K562 (cell line): ENCODE data around the gene PGLYRP1. TPM values are rescaled to one million over a fixed set of nuclear protein-coding genes. Genes with fewer than 3 reads are reported as not detected.
A peak's percentile ranks its signal among the peaks of the same experiment; 100 is the strongest.

Experiments used
- ATAC-seq: fragments of 200-7000 bp; cut with Tn5 transposase; 3 replicates; pipeline ENCODE4 v1.9.1; 2020; ENCODE audit warnings: moderate library complexity
- BruUV-seq: library from RNA; stranded (reverse); fragments of 400-500 nt; replicated peaks from 2 replicates; lab custom pipeline; 2021; lab: Mats Ljungman, UMichigan
- CTCF ChIA-PET: fragments of 300-600 bp; formaldehyde crosslinking; extraction: SDS; loops from one replicate; lab custom pipeline; 2021; ENCODE audit warnings: low intra/inter-chr PET ratio; lab: Yijun Ruan, JAX
- POLR2A ChIA-PET: fragments of 300-600, 350-650 bp; sonication (Branson Sonifier 250); formaldehyde crosslinking; extraction: SDS; loops from one replicate; lab custom pipeline; 2021; ENCODE audit warnings: antibody characterized with exemption, inconsistent platforms; lab: Yijun Ruan, JAX
- DNase-seq, 4 experiments: peaks; one replicate each; pipeline versions ENCODE4 v3.0.0 to v3.0.0-alpha.2; 2011 to 2018; ENCODE audit warnings: low spot score in 3 of 4, mixed read lengths in 3 of 4; ENCODE audit errors: extremely low read depth in 1 of 4
- FAIRE-seq: peaks from 2 replicates; lab custom pipeline; 2011; peaks lifted over from hg19 to GRCh38; lab: Jason Lieb, UNC
- H2AFZ ChIP-seq: 2 replicates; pipeline ENCODE4 v1.6.0; 2011; ENCODE audit warnings: low read depth, low read length, control low read depth, inconsistent platforms
- H3K27ac ChIP-seq: fragments of 200-600 bp; 3 replicates; pipeline ENCODE4 v1.8.0; 2011; ENCODE audit warnings: low read depth, mild to moderate bottlenecking, control low read depth, inconsistent platforms, low read length, moderate library complexity, mixed read lengths; ENCODE audit errors: extremely low read depth
- H3K27me3 ChIP-seq, 2 experiments: fragments of 300-600 bp in 1 of 2; 2 replicates in 1 of 2; 3 replicates in 1 of 2; pipeline versions ENCODE4 v1.6.0 to v1.8.0; 2011; ENCODE audit warnings: inconsistent platforms in 2 of 2, low read length in 2 of 2, mild to moderate bottlenecking in 1 of 2, mixed read lengths in 1 of 2, moderate library complexity in 1 of 2; ENCODE audit not compliant: control insufficient read depth in 2 of 2, insufficient read depth in 2 of 2
- H3K36me3 ChIP-seq: fragments of 300-600 bp; 3 replicates; pipeline ENCODE4 v1.8.0; 2011; ENCODE audit warnings: mild to moderate bottlenecking, low read length, inconsistent platforms; ENCODE audit not compliant: control insufficient read depth, insufficient read depth
- H3K4me1 ChIP-seq, 2 experiments: fragments of 200-600 bp in 1 of 2; replicated peaks in 1 of 2; 2 replicates in 1 of 2; 3 replicates in 1 of 2; pipeline versions ENCODE4 v1.5.1 to v1.8.0; 2011; ENCODE audit warnings: inconsistent platforms in 2 of 2, low read length in 2 of 2, mild to moderate bottlenecking in 1 of 2, mixed read lengths in 1 of 2, moderate library complexity in 1 of 2; ENCODE audit not compliant: control insufficient read depth in 2 of 2, insufficient read depth in 2 of 2
- H3K4me2 ChIP-seq: 2 replicates; pipeline ENCODE4 v1.6.1; 2011; ENCODE audit warnings: low read length, control low read depth, inconsistent platforms, mixed read lengths; ENCODE audit not compliant: insufficient read depth
- H3K4me3 ChIP-seq: fragments of 200-600 bp; sonication (generic), shearing (Covaris generic); 2 replicates; pipeline ENCODE4 v1.5.1; 2016; ENCODE audit warnings: control low read depth, inconsistent platforms
- H3K79me2 ChIP-seq: fragments of 200-600 bp; 3 replicates; pipeline ENCODE4 v1.8.0; 2011; ENCODE audit warnings: low read length, inconsistent platforms; ENCODE audit not compliant: control insufficient read depth, insufficient read depth
- H3K9ac ChIP-seq, 2 experiments: 2 replicates each; pipeline versions ENCODE4 v1.6.0 to v1.6.1; 2011; ENCODE audit warnings: low read depth in 2 of 2, low read length in 2 of 2, control low read depth in 1 of 2, inconsistent platforms in 1 of 2, mild to moderate bottlenecking in 1 of 2, mixed read lengths in 1 of 2; ENCODE audit not compliant: insufficient read depth in 1 of 2
- H3K9me1 ChIP-seq: one replicate; pipeline ENCODE4 v1.6.0; 2011; ENCODE audit warnings: inconsistent platforms, mild to moderate bottlenecking, low read length, moderate library complexity; ENCODE audit not compliant: control insufficient read depth, insufficient read depth
- H3K9me3 ChIP-seq: replicated peaks from 2 replicates; pipeline ENCODE4 v1.5.1; 2011; ENCODE audit warnings: low read depth, low read length, inconsistent platforms; ENCODE audit not compliant: control insufficient read depth, insufficient read depth
- H4K20me1 ChIP-seq: replicated peaks from 2 replicates; pipeline ENCODE4 v1.6.1; 2011; ENCODE audit warnings: low read length, inconsistent platforms, mixed read lengths; ENCODE audit not compliant: control insufficient read depth, insufficient read depth
- BHLHE40 ChIP-seq: IDR thresholded peaks from 2 replicates; pipeline ENCODE4 v1.6.1; 2011; ENCODE audit warnings: low read length, improper control_type of control experiment
- ESRRB ChIP-seq: fragments of 250-450 bp; sonication (Bioruptor Pico); IDR thresholded peaks from 2 replicates; pipeline ENCODE4 v1.5.0; 2020; ENCODE audit warnings: mild to moderate bottlenecking, moderate library complexity, borderline replicate concordance
- GATAD2B ChIP-seq: fragments of 450-650 bp; IDR thresholded peaks from 2 replicates; pipeline ENCODE4 v1.6.1; 2017; ENCODE audit warnings: mild to moderate bottlenecking, borderline replicate concordance
- GTF2F1 ChIP-seq: IDR thresholded peaks from 2 replicates; pipeline ENCODE4 v1.6.1; 2011; ENCODE audit warnings: low read depth, low read length, improper control_type of control experiment
- KHSRP ChIP-seq: fragments of 450-650 bp; IDR thresholded peaks from 2 replicates; pipeline ENCODE4 v1.6.1; 2017
- MCM5 ChIP-seq: fragments of 450-650 bp; IDR thresholded peaks from 2 replicates; pipeline ENCODE4 v1.6.1; 2016; ENCODE audit warnings: low read depth
- SAP30 ChIP-seq: fragments of 200-600 bp; sonication (generic); IDR thresholded peaks from 2 replicates; pipeline ENCODE4 v1.6.1; 2012; ENCODE audit warnings: borderline replicate concordance, low read depth, mild to moderate bottlenecking, moderate library complexity, low read length, control low read depth, inconsistent platforms; ENCODE audit not compliant: insufficient read depth, poor library complexity, severe bottlenecking
- SNRNP70 ChIP-seq: fragments of 200-400 bp; formaldehyde crosslinking; optimal IDR thresholded peaks from 2 replicates; pipeline ENCODE3; 2017; ENCODE audit warnings: low read depth, low read length
- TCF7L2 ChIP-seq: fragments of 150-350 bp; IDR thresholded peaks from 2 replicates; pipeline ENCODE4 v1.6.1; 2016; ENCODE audit warnings: low read depth, mild to moderate bottlenecking, low read length, moderate library complexity
- XRCC5 ChIP-seq: fragments of 200-400 bp; formaldehyde crosslinking; IDR thresholded peaks from 2 replicates; pipeline ENCODE4 v1.6.1; 2017; ENCODE audit warnings: low read depth, mild to moderate bottlenecking, low read length
- ZNF124 ChIP-seq: sonication (generic); formaldehyde crosslinking; IDR thresholded peaks from 2 replicates; pipeline ENCODE4 v1.8.1; 2022; ENCODE audit warnings: missing genetic modification reagents
- ZNF197 ChIP-seq: fragments of 200-800 bp; sonication (Bioruptor generic); IDR thresholded peaks from 2 replicates; pipeline ENCODE4 v1.6.1; 2016; ENCODE audit warnings: low read depth, missing genetic modification characterization, missing compliant biosample characterization
- ZNF263 ChIP-seq: sonication (generic); formaldehyde crosslinking; IDR thresholded peaks from 2 replicates; pipeline ENCODE4 v1.8.0; 2022; ENCODE audit warnings: mild to moderate bottlenecking, missing genetic modification reagents, borderline replicate concordance
- ZNF785 ChIP-seq: fragments of 250-450 bp; sonication (Bioruptor Pico); IDR thresholded peaks from 2 replicates; pipeline ENCODE4 v1.4.0; 2020; ENCODE audit warnings: mild to moderate bottlenecking
- WGBS: fragments of 100-300 bp; shearing (Covaris generic); methylation state at CpG from one replicate; pipeline ENCODE4 v1.1.6; 2016; ENCODE audit warnings: low coverage, mixed read lengths; ENCODE audit not compliant: insufficient coverage; ENCODE audit errors: missing lambda C conversion rate; 5-methylcytosine and 5-hydroxymethylcytosine counted together
- in situ Hi-C: fragments of 300-500 bp; cut with MboI; formaldehyde crosslinking; loops from 4 replicates; pipeline ENCODE4 v1.15.0; 2018; ENCODE audit warnings: inconsistent platforms, mixed read lengths
- intact Hi-C: fragments of 100-400 bp; cut with micrococcal nuclease; formaldehyde crosslinking; loops from 2 replicates; pipeline ENCODE4 v1.14.2; 2022
- polyA plus RNA-seq, 8 experiments: library from polyadenylated mRNA; depleted of rRNA in 4 of 8; stranded (reverse) in 5 of 8; unstranded in 3 of 8; fragments of >200 nt; fragmentation: Nextera tagmentation in 2 of 8; fragmentation: Illumina TruSeq in 1 of 8; extraction: Ambion mirVana in 2 of 8; extraction: Trizol in 1 of 8; gene quantifications; 2 replicates each; pipeline versions ENCODE4 v1.2.1 to v1.2.3, GENCODE V29; 2011 to 2014; ENCODE audit warnings: inconsistent platforms in 1 of 8, missing spikeins in 1 of 8
- total RNA-seq, 7 experiments: library from RNA; depleted of rRNA in 6 of 7; stranded (reverse); fragments of >200 nt in 6 of 7; fragmentation: Illumina TruSeq in 2 of 7; extraction: Trizol in 2 of 7; gene quantifications; 2 replicates each; pipeline versions ENCODE4 v1.2.1 to v1.2.3, GENCODE V29; 2011 to 2021; ENCODE audit warnings: low replicate concordance in 1 of 7
- TF ChIP-seq, protein P1 (sequence below): sonication (generic); IDR thresholded peaks from 2 replicates; pipeline ENCODE4 v1.6.1; 2016
- TF ChIP-seq, protein P2 (sequence below): sonication (generic); formaldehyde crosslinking; IDR thresholded peaks from 2 replicates; pipeline ENCODE4 v1.9.0; 2022; ENCODE audit warnings: mild to moderate bottlenecking, missing genetic modification reagents
- TF ChIP-seq, protein P3 (sequence below): IDR thresholded peaks from 3 replicates; pipeline ENCODE4 v1.6.1; 2011; ENCODE audit warnings: borderline replicate concordance, mild to moderate bottlenecking; ENCODE audit not compliant: insufficient read length, insufficient read depth
- TF ChIP-seq, protein P4 (sequence below): sonication (generic); formaldehyde crosslinking; IDR thresholded peaks from 2 replicates; pipeline ENCODE4 v1.9.0; 2022; ENCODE audit warnings: mild to moderate bottlenecking, missing genetic modification reagents
- TF ChIP-seq, protein P5 (sequence below): fragments of 250-450 bp; sonication (Bioruptor Pico); IDR thresholded peaks from 2 replicates; pipeline ENCODE4 v1.8.0; 2022; ENCODE audit warnings: moderate library complexity, mild to moderate bottlenecking, inconsistent platforms

Gene PGLYRP1
- total and polyA plus RNA-seq, 9 of the 15 experiments (the other 6 are each of a cell fraction or from before 2014, with no cell fraction given) = not detected

DNA sequence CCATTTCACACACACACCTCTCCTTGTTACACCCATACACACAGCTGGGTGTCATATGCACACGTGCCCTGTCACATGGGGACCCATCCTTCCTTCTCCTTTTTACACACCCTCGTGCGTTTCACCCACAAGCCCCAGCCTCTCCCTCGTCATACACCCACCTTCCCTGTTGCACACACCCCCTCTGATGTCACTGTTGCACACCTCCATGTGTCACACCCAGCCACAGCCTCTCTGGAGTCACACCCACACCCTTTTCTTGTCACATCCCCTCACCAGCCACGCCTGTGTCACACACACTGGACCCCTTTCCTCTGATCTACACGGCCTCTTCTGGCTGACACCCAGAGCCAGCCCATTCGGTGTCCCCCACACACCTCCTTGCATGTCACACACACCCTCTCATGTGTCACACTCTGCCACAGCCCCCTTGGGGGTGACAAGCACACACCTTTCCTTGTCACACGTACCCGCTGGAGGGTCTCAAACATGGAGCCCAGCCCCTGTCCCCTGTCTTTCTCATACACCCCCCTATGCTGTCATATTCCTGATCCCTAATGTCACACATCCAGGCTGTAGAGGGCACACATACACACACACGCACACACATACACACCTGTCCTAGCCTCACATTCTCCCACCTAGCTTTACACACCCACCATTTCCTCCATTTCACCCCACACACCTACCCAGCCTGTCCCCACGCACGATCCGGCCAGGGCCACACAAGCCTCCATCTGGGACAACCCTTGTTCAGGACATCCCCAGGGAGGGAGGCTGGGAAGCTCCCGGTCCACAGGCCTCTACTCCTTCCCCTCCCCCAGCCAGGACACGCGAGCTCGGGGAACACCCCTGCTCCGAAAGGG, 50.5 kb downstream of the PGLYRP1 start:
- ChIA-PET CTCF (no interaction called here), POLR2A (interaction anchor here (0.9 kb wide), 1 partner anchor 23 kb away, joined by 3 read pairs; the partner anchor contains the start of gene CCDC61)
- in situ Hi-C loops = no loop called here
- Histone ChIP-seq H3K9me1 (no peaks in the 10 kb centered on the region), H3K4me2 (no peak overlapping the region), H3K4me3 (no peak overlapping the region), H3K36me3 (no peaks in the 10 kb centered on the region), H3K79me2 (no peaks in the 10 kb centered on the region), H3K9me3 (no peaks in the 10 kb centered on the region), H3K27me3 (peaks cover 24 to 54% of the 10 kb centered on the region in 2 experiments), H3K4me1 (peaks cover 0 to 21% of the 10 kb centered on the region in 2 experiments; a peak in 2 of 5 replicates), H2AFZ (no peak overlapping the region), H4K20me1 (peaks cover 13% of the 10 kb centered on the region), H3K9ac (no peak overlapping the region), H3K27ac (no peak overlapping the region)
- ATAC-seq (no peak), DNase-seq (peak in 2 of 4 experiments; percentile 29 to 32), FAIRE-seq (no peak)
- intact Hi-C loops = no loop called here
- BruUV-seq = no TSS peak
- WGBS = 3% methylated on average over 17 of the region's 18 CpGs
- TF ChIP-seq ZNF124 (no peak), KHSRP (no peak), ZNF263 (CRISPR knock-in tag) (no peak), XRCC5 (no peak), SNRNP70 (no peak), SAP30 (no peak), ZNF197 (CRISPR knock-in tag) (no peak), MCM5 (no peak), GTF2F1 (no peak), BHLHE40 (no peak), TCF7L2 (no peak), ESRRB (CRISPR knock-in tag) (no peak), GATAD2B (no peak), ZNF785 (CRISPR knock-in tag) (no peak)
- TF ChIP-seq, protein P1, sequence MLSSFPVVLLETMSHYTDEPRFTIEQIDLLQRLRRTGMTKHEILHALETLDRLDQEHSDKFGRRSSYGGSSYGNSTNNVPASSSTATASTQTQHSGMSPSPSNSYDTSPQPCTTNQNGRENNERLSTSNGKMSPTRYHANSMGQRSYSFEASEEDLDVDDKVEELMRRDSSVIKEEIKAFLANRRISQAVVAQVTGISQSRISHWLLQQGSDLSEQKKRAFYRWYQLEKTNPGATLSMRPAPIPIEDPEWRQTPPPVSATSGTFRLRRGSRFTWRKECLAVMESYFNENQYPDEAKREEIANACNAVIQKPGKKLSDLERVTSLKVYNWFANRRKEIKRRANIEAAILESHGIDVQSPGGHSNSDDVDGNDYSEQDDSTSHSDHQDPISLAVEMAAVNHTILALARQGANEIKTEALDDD = no peak
- TF ChIP-seq, protein P2, sequence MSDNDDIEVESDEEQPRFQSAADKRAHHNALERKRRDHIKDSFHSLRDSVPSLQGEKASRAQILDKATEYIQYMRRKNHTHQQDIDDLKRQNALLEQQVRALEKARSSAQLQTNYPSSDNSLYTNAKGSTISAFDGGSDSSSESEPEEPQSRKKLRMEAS (CRISPR knock-in tag) = peak; percentile 31; the same call in 1 of the 2 replicates
- TF ChIP-seq, protein P3, sequence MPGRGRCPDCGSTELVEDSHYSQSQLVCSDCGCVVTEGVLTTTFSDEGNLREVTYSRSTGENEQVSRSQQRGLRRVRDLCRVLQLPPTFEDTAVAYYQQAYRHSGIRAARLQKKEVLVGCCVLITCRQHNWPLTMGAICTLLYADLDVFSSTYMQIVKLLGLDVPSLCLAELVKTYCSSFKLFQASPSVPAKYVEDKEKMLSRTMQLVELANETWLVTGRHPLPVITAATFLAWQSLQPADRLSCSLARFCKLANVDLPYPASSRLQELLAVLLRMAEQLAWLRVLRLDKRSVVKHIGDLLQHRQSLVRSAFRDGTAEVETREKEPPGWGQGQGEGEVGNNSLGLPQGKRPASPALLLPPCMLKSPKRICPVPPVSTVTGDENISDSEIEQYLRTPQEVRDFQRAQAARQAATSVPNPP = no peak
- TF ChIP-seq, protein P4, sequence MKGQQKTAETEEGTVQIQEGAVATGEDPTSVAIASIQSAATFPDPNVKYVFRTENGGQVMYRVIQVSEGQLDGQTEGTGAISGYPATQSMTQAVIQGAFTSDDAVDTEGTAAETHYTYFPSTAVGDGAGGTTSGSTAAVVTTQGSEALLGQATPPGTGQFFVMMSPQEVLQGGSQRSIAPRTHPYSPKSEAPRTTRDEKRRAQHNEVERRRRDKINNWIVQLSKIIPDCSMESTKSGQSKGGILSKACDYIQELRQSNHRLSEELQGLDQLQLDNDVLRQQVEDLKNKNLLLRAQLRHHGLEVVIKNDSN (CRISPR knock-in tag) = peak; percentile 75
- TF ChIP-seq, protein P5, sequence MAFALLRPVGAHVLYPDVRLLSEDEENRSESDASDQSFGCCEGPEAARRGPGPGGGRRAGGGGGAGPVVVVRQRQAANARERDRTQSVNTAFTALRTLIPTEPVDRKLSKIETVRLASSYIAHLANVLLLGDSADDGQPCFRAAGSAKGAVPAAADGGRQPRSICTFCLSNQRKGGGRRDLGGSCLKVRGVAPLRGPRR (CRISPR knock-in tag) = no peak
